Stimulated activated CD4-positive, alpha-beta T cell treated with anti-CD3 and anti-CD28 coated beads, TNF-alpha, amount 100 ng/mL, for 4 hours (primary cell): Measurements from ENCODE around the gene ETNK2.

Experiments used
- DNase-seq, 3 experiments: peaks; one replicate each; pipeline ENCODE4 v3.0.0-alpha.2; 2020; ENCODE audit warnings: low read depth in 3 of 3

Gene ETNK2

GRCh38 chr1:204147406-204148383 lies 4.1 kb downstream of the ETNK2 start:
- no peak for DNase-seq

- DNase-seq: no peak
These were observed 4.9 kb downstream of the ETNK2 start for GRCh38 chr1:204146965-204147364.

GRCh38 chr1:204146309-204146708 lies 5.5 kb downstream of the ETNK2 start:
- DNase-seq: no peak

GRCh38 chr1:204145033-204145504 lies 6.8 kb downstream of the ETNK2 start:
- DNase-seq: no peak

GRCh38 chr1:204143276-204144041 lies 8.4 kb downstream of the ETNK2 start:
- no peak for DNase-seq

- no peak for DNase-seq
These were observed 9.5 kb downstream of the ETNK2 start for GRCh38 chr1:204142032-204142974.

- DNase-seq: no peak
These were observed 10.7 kb downstream of the ETNK2 start for GRCh38 chr1:204141131-204141530.

GRCh38 chr1:204139952-204140351 lies 11.9 kb downstream of the ETNK2 start:
- no peak for DNase-seq

GRCh38 chr1:204139088-204139487 lies 12.8 kb downstream of the ETNK2 start:
- DNase-seq: no peak

GRCh38 chr1:204136814-204137213 lies 15.0 kb downstream of the ETNK2 start:
- no peak for DNase-seq

GRCh38 chr1:204134103-204134502 lies 17.7 kb downstream of the ETNK2 start:
- no peak for DNase-seq

- DNase-seq: no peak
These were observed 19.1 kb downstream of the ETNK2 start for GRCh38 chr1:204132718-204133117.

- no peak for DNase-seq
These were observed 19.9 kb downstream of the ETNK2 start for GRCh38 chr1:204131978-204132377.

- DNase-seq: no peak
These were observed 20.6 kb downstream of the ETNK2 start for GRCh38 chr1:204130981-204131892.

- no peak for DNase-seq
These were observed 21.7 kb downstream of the ETNK2 start for GRCh38 chr1:204130178-204130577.

- DNase-seq: peak in 2 of 3 experiments; percentile 21 to 31
These were observed 22.6 kb downstream of the ETNK2 start for GRCh38 chr1:204128964-204129896.

GRCh38 chr1:204128464-204128963 lies 23.3 kb downstream of the ETNK2 start:
- no peak for DNase-seq

GRCh38 chr1:204127597-204128242 lies 24.1 kb downstream of the ETNK2 start:
- no peak for DNase-seq
